HCT116 (cell line): ENCODE results near the gene GNB1. TPM values are rescaled to one million over a fixed set of nuclear protein-coding genes. Genes with fewer than 3 reads are reported as not detected.

Experiments
- ATAC-seq: fragments of 200-7000 bp; cut with Tn5 transposase; 2 replicates; pipeline ENCODE4 v1.9.1; 2020; ENCODE audit warnings: mild to moderate bottlenecking, moderate library complexity
- BruUV-seq: library from RNA; stranded (reverse); fragments of 400-500 nt; replicated peaks from 2 replicates; lab custom pipeline; 2021; lab: Mats Ljungman, UMichigan
- CTCF ChIA-PET: fragments of 300-600 bp; sonication (Branson Sonifier 250); formaldehyde crosslinking; loops from one replicate; lab custom pipeline; 2021; ENCODE audit warnings: antibody characterized with exemption; lab: Charles Lee
- POLR2A ChIA-PET: fragments of 300-600, 350-600 bp; sonication (Branson Sonifier 250); formaldehyde crosslinking; loops from one replicate; lab custom pipeline; 2021; ENCODE audit warnings: antibody characterized with exemption; lab: Charles Lee
- RAD21 ChIA-PET, 2 experiments: fragments of 300-600 bp; sonication (Branson Sonifier 250); formaldehyde crosslinking; loops; one replicate each; lab custom pipeline; 2023; ENCODE audit warnings: low total read pairs in 2 of 2; ENCODE audit not compliant: uncharacterized antibody in 2 of 2, unreplicated experiment in 2 of 2, low non-redundant PET in 1 of 2; lab: Charles Lee
- DNase-seq: peaks from one replicate; pipeline ENCODE4 v3.0.0-alpha.2; 2010; ENCODE audit warnings: low read depth, low spot score
- H2AFZ ChIP-seq: fragments of 200-600 bp; shearing (Covaris generic), sonication (generic); 2 replicates; pipeline ENCODE4 v1.6.1; 2017; ENCODE audit warnings: low read depth, mixed run types, mixed read lengths, antibody characterized with exemption, low read length; ENCODE audit not compliant: poor library complexity, severe bottlenecking
- H3K27ac ChIP-seq: 2 replicates; pipeline ENCODE4 v1.5.1; 2012; ENCODE audit warnings: low read depth, low read length
- H3K27me3 ChIP-seq: fragments of 200-600 bp; sonication (generic); 2 replicates; pipeline ENCODE4 v1.6.1; 2016; ENCODE audit warnings: mixed run types, low read length, mixed read lengths; ENCODE audit not compliant: insufficient read depth
- H3K36me3 ChIP-seq, 2 experiments: fragments of 200-500 bp in 1 of 2; fragments of 200-600 bp in 1 of 2; sonication (Bioruptor generic) in 1 of 2; sonication (generic) in 1 of 2; 2 replicates each; pipeline versions ENCODE4 v1.5.1 to v1.6.1; 2014 to 2016; ENCODE audit warnings: low read length in 2 of 2, inconsistent platforms in 1 of 2, mixed read lengths in 1 of 2, mixed run types in 1 of 2; ENCODE audit not compliant: insufficient read depth in 2 of 2, control insufficient read depth in 1 of 2
- H3K4me1 ChIP-seq, 2 experiments: fragments of 200-600 bp in 1 of 2; sonication (generic) in 1 of 2; 2 replicates each; pipeline versions ENCODE4 v1.5.1 to v1.6.1; 2012 to 2017; ENCODE audit warnings: low read length in 2 of 2, inconsistent platforms in 1 of 2, mild to moderate bottlenecking in 1 of 2, mixed read lengths in 1 of 2, mixed run types in 1 of 2, moderate library complexity in 1 of 2; ENCODE audit not compliant: insufficient read depth in 2 of 2, control insufficient read depth in 1 of 2
- H3K4me2 ChIP-seq: fragments of 200-600 bp; sonication (generic); 2 replicates; pipeline ENCODE4 v1.6.1; 2017; ENCODE audit warnings: mixed run types, low read length, mixed read lengths
- H3K4me3 ChIP-seq, 2 experiments: fragments of 200-600 bp in 1 of 2; sonication (generic) in 1 of 2; replicated peaks in 1 of 2; 2 replicates each; pipeline ENCODE4 v1.5.1; 2011 to 2016; ENCODE audit warnings: low read length in 2 of 2, control low read depth in 1 of 2, low read depth in 1 of 2, mild to moderate bottlenecking in 1 of 2, mixed read lengths in 1 of 2, mixed run types in 1 of 2
- H3K79me2 ChIP-seq: fragments of 200-600 bp; sonication (generic); 2 replicates; pipeline ENCODE4 v1.6.1; 2017; ENCODE audit warnings: mild to moderate bottlenecking, mixed run types, low read length, moderate library complexity, mixed read lengths; ENCODE audit not compliant: insufficient read depth
- H3K9ac ChIP-seq: fragments of 200-600 bp; sonication (generic); 2 replicates; pipeline ENCODE4 v1.6.1; 2016; ENCODE audit warnings: low read length, mixed read lengths
- H3K9me2 ChIP-seq: fragments of 200-600 bp; sonication (generic), shearing (Covaris generic); 2 replicates; pipeline ENCODE4 v1.6.1; 2017; ENCODE audit warnings: mixed run types, mild to moderate bottlenecking, moderate library complexity; ENCODE audit not compliant: insufficient read depth
- H3K9me3 ChIP-seq, 2 experiments: fragments of 200-500 bp in 1 of 2; fragments of 200-600 bp in 1 of 2; sonication (Bioruptor generic) in 1 of 2; sonication (generic) in 1 of 2; 2 replicates each; pipeline ENCODE4 v1.6.1; 2014 to 2017; ENCODE audit warnings: low read length in 2 of 2, mixed read lengths in 2 of 2, inconsistent platforms in 1 of 2, low read depth in 1 of 2, mild to moderate bottlenecking in 1 of 2, mixed run types in 1 of 2, moderate library complexity in 1 of 2; ENCODE audit not compliant: control insufficient read depth in 1 of 2, insufficient read depth in 1 of 2
- H4K20me1 ChIP-seq: fragments of 200-600 bp; sonication (generic), shearing (Covaris generic); 2 replicates; pipeline ENCODE4 v1.6.1; 2017; ENCODE audit warnings: mixed run types, mild to moderate bottlenecking, moderate library complexity; ENCODE audit not compliant: insufficient read depth
- CEBPB ChIP-seq: IDR thresholded peaks from 2 replicates; pipeline ENCODE4 v1.6.1; 2012; ENCODE audit warnings: low read depth
- EGR1 ChIP-seq: IDR thresholded peaks from 2 replicates; pipeline ENCODE4 v1.6.1; 2012; ENCODE audit warnings: low read depth
- EZH2 ChIP-seq: fragments of 200-600 bp; sonication (generic); IDR thresholded peaks from 2 replicates; pipeline ENCODE4 v1.6.1; 2017; ENCODE audit warnings: antibody characterized with exemption, mixed run types
- POLR2A ChIP-seq: IDR thresholded peaks from 2 replicates; pipeline ENCODE4 v1.7.0; 2011; ENCODE audit warnings: borderline replicate concordance; ENCODE audit not compliant: insufficient read depth, insufficient read length; ENCODE audit errors: extremely low read depth
- RAD21 ChIP-seq: IDR thresholded peaks from 2 replicates; pipeline ENCODE4 v1.6.1; 2012; ENCODE audit warnings: low read depth, mild to moderate bottlenecking
- SIN3A ChIP-seq: IDR thresholded peaks from 2 replicates; pipeline ENCODE4 v1.6.1; 2012; ENCODE audit warnings: low read depth
- SP1 ChIP-seq: IDR thresholded peaks from 2 replicates; pipeline ENCODE4 v1.6.1; 2012; ENCODE audit warnings: low read depth
- TCF7L2 ChIP-seq: IDR thresholded peaks from 2 replicates; pipeline ENCODE4 v1.7.0; 2011; ENCODE audit warnings: borderline replicate concordance, inconsistent platforms; ENCODE audit not compliant: insufficient read depth, insufficient read length; ENCODE audit errors: extremely low read depth
- ZFX ChIP-seq: fragments of 450-650 bp; IDR thresholded peaks from 2 replicates; pipeline ENCODE4 v1.6.1; 2017
- intact Hi-C: fragments of 100-400 bp; cut with micrococcal nuclease; formaldehyde crosslinking; loops from 2 replicates; pipeline ENCODE4 v1.10.0; 2022
- total RNA-seq: library from RNA; stranded (reverse); gene quantifications from one replicate; pipeline ENCODE4 v1.2.1, GENCODE V29; 2021; ENCODE audit not compliant: unreplicated experiment
- TF ChIP-seq, protein P1 (sequence below): IDR thresholded peaks from 2 replicates; pipeline ENCODE4 v1.6.1; 2012; ENCODE audit warnings: low read depth
- TF ChIP-seq, protein P2 (sequence below), 3 experiments: fragments of 200-600 bp in 1 of 3; sonication (generic) in 1 of 3; IDR thresholded peaks in 2 of 3; conservative IDR thresholded peaks in 1 of 3; 2 replicates each; pipeline ENCODE4 v1.5.1; 2012 to 2017; ENCODE audit warnings: low read depth in 2 of 3, low read length in 2 of 3, antibody characterized with exemption in 1 of 3, borderline replicate concordance in 1 of 3, control low read depth in 1 of 3, mild to moderate bottlenecking in 1 of 3, mixed read lengths in 1 of 3, mixed run types in 1 of 3, moderate library complexity in 1 of 3; ENCODE audit not compliant: insufficient read depth in 1 of 3

Gene GNB1
- total RNA-seq, 1 experiment from 2014 or later = 371 TPM

DNA sequence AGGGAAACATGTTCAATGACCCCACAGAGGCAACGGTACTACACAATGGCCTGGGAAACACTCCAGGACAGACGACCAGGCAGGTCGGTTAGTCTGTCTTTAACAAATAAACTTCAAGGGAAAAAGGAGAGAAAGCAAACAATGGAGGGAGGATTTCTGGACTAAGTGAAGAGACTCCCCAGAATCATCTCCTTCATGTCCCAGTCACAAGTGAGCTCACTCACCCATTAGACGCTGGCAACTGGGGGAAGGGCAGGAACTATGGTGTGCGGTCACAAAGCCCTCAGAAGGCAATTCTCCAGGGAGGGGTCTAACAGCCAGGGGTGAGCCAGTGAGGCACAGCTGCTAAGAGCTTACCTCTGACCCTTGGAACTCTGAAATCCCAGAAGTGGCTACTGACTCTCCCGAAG, 57.0 kb downstream of the GNB1 start:
- ATAC-seq = no peak
- H3K27ac ChIP-seq = no peak overlapping the region
- DNase-seq = no peak
- H3K4me2 ChIP-seq = no peak overlapping the region
- H3K9me2 ChIP-seq = no peaks in the 10 kb centered on the region
- no peaks in the 10 kb centered on the region for H3K27me3 ChIP-seq
- ChIA-PET RAD21 (no interaction called here), POLR2A (no interaction called here), CTCF (no interaction called here)
- H3K4me3 ChIP-seq = no peak overlapping the region
- no peaks in the 10 kb centered on the region for H3K9me3 ChIP-seq
- no peak overlapping the region for H3K9ac ChIP-seq
- no peak overlapping the region for H2AFZ ChIP-seq
- TF ChIP-seq ZFX = no peak
- peaks cover 85% of the 10 kb centered on the region for H3K79me2 ChIP-seq
- no peaks in the 10 kb centered on the region for H3K4me1 ChIP-seq
- peaks cover 18 to 26% of the 10 kb centered on the region in 2 experiments; a peak in 3 of 4 replicates for H3K36me3 ChIP-seq
- intact Hi-C loops = no loop called here
- peaks cover 7% of the 10 kb centered on the region; the same call in 1 of the 2 replicates for H4K20me1 ChIP-seq
- no TSS peak for BruUV-seq

DNA sequence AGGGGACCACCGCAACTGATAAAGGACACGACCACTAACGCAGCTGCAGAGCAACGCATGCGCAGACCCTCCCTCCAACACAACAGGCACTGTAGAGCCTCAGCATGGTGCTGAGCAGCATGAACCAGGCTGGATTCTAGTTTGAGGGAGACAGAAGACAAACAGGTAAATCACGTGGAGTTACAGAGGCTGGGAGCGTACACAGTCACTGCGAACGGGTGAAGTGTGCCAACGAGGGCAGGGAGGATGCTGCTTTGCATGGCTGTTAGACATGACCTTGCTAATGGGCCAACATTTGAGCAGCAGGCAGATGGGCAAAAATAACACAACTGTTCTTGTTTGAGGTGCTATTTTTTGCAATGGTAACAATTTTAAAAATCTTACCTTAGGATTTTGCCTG, 57.4 kb downstream of the GNB1 start:
- ChIA-PET CTCF (no interaction called here), RAD21 (no interaction called here), POLR2A (no interaction called here)
- Histone ChIP-seq H3K9ac (no peak overlapping the region), H4K20me1 (0 out of 2 replicates have a peak, but pooled peaks cover 6% of the 10 kb centered on the region), H3K79me2 (peaks cover 85% of the 10 kb centered on the region), H2AFZ (no peak overlapping the region), H3K27me3 (no peaks in the 10 kb centered on the region), H3K9me2 (no peaks in the 10 kb centered on the region), H3K4me1 (no peaks in the 10 kb centered on the region), H3K4me3 (no peak overlapping the region), H3K4me2 (no peak overlapping the region), H3K27ac (no peak overlapping the region), H3K36me3 (peaks cover 18 to 21% of the 10 kb centered on the region in 2 experiments; a peak in 3 of 4 replicates), H3K9me3 (no peaks in the 10 kb centered on the region)
- BruUV-seq = no TSS peak
- TF ChIP-seq CEBPB (no peak), EZH2 (no peak), POLR2A (no peak), SP1 (no peak), SIN3A (no peak), RAD21 (no peak), EGR1 (no peak), TCF7L2 (no peak)
- TF ChIP-seq, protein P1, sequence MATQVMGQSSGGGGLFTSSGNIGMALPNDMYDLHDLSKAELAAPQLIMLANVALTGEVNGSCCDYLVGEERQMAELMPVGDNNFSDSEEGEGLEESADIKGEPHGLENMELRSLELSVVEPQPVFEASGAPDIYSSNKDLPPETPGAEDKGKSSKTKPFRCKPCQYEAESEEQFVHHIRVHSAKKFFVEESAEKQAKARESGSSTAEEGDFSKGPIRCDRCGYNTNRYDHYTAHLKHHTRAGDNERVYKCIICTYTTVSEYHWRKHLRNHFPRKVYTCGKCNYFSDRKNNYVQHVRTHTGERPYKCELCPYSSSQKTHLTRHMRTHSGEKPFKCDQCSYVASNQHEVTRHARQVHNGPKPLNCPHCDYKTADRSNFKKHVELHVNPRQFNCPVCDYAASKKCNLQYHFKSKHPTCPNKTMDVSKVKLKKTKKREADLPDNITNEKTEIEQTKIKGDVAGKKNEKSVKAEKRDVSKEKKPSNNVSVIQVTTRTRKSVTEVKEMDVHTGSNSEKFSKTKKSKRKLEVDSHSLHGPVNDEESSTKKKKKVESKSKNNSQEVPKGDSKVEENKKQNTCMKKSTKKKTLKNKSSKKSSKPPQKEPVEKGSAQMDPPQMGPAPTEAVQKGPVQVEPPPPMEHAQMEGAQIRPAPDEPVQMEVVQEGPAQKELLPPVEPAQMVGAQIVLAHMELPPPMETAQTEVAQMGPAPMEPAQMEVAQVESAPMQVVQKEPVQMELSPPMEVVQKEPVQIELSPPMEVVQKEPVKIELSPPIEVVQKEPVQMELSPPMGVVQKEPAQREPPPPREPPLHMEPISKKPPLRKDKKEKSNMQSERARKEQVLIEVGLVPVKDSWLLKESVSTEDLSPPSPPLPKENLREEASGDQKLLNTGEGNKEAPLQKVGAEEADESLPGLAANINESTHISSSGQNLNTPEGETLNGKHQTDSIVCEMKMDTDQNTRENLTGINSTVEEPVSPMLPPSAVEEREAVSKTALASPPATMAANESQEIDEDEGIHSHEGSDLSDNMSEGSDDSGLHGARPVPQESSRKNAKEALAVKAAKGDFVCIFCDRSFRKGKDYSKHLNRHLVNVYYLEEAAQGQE = no peak
- TF ChIP-seq, protein P2, sequence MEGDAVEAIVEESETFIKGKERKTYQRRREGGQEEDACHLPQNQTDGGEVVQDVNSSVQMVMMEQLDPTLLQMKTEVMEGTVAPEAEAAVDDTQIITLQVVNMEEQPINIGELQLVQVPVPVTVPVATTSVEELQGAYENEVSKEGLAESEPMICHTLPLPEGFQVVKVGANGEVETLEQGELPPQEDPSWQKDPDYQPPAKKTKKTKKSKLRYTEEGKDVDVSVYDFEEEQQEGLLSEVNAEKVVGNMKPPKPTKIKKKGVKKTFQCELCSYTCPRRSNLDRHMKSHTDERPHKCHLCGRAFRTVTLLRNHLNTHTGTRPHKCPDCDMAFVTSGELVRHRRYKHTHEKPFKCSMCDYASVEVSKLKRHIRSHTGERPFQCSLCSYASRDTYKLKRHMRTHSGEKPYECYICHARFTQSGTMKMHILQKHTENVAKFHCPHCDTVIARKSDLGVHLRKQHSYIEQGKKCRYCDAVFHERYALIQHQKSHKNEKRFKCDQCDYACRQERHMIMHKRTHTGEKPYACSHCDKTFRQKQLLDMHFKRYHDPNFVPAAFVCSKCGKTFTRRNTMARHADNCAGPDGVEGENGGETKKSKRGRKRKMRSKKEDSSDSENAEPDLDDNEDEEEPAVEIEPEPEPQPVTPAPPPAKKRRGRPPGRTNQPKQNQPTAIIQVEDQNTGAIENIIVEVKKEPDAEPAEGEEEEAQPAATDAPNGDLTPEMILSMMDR (IDR thresholded peaks at IDR 0.05 in 2 of 3, conservative IDR thresholded peaks at IDR 0.05 in 1 of 3; ENCODE audit: borderline replicate concordance in 1 of 3, insufficient read depth in 1 of 3, low read depth in 2 of 3, low read length in 2 of 3) = no peak
- intact Hi-C loops = no loop called here
- no peak for DNase-seq
- ATAC-seq = no peak
